ENCODE data around the gene SPX.

The SPX gene

DNA sequence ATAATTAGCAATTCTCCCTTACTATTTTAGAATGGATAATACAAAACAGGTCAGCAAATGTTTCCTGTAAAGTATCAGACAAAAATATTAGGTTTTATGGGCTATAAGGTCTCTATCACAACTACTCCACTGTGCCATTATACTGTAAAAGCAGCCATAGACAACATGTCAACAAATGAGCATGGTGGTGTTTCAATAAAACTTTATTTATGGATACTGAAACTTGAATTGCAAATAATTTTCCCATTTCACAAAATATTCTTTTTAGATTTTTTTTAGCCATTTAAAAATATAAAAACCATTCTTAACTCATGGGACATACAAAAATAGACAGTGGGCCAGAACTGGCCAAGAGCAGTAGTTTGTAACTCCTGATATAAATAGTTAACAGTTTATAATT, 40.1 kb upstream of the SPX start:
- peaks cover 16% of the 10 kb centered on the region for H3K79me1 ChIP-seq (replicated peaks; ENCODE audit: low read length, poor library complexity, severe bottlenecking)
- no peak overlapping the region for H3K23ac ChIP-seq (ENCODE audit: low read length in 2 of 2)
- peaks cover 3 to 90% of the 10 kb centered on the region in 2 experiments for H3K36me3 ChIP-seq (ENCODE audit: control insufficient read depth in 1 of 2, insufficient read depth in 2 of 2, low read depth in 1 of 2, low read length in 2 of 2)
- no peak overlapping the region for H3K4ac ChIP-seq (ENCODE audit: low read depth in 1 of 2, low read length in 2 of 2)
- H3K9me3 ChIP-seq (ENCODE audit: control insufficient read depth, low read length), result no peaks in the 10 kb centered on the region
- no peak overlapping the region for H4K91ac ChIP-seq (ENCODE audit: low read length)
- H2BK5ac ChIP-seq (ENCODE audit: low read depth, low read length, poor library complexity, severe bottlenecking), result no peak overlapping the region
- H3K18ac ChIP-seq (ENCODE audit: low read depth in 1 of 2, low read length in 2 of 2), result no peak overlapping the region
- no peak overlapping the region for H3K27ac ChIP-seq (ENCODE audit: low read length, poor library complexity, severe bottlenecking)
- no peak overlapping the region for H3K14ac ChIP-seq (ENCODE audit: low read length in 2 of 2)
- H2BK12ac ChIP-seq (ENCODE audit: low read length in 2 of 2), result no peak overlapping the region
- no peak for DNase-seq
- H3K4me2 ChIP-seq (ENCODE audit: low read length, poor library complexity, severe bottlenecking), result no peak overlapping the region
- H2BK15ac ChIP-seq (ENCODE audit: low read depth, poor library complexity, severe bottlenecking), result no peak overlapping the region
- H2AFZ ChIP-seq (ENCODE audit: low read depth, low read length), result no peak overlapping the region
- no peak overlapping the region for H3K9ac ChIP-seq (ENCODE audit: low read length)
- no peak overlapping the region for H2BK120ac ChIP-seq (ENCODE audit: low read depth, low read length)
- no peaks in the 10 kb centered on the region for H3K4me1 ChIP-seq (ENCODE audit: control insufficient read depth, insufficient read depth, low read depth, low read length)
- H3K27me3 ChIP-seq (ENCODE audit: control insufficient read depth in 1 of 2, insufficient read depth in 1 of 2, low read length in 2 of 2), result no peaks in the 10 kb centered on the region
- H4K8ac ChIP-seq (ENCODE audit: low read length), result no peak overlapping the region
- H2AK5ac ChIP-seq (ENCODE audit: low read length, severe bottlenecking), result no peak overlapping the region
- H3K4me3 ChIP-seq (ENCODE audit: insufficient read depth in 1 of 2, low read depth in 1 of 2, low read length in 2 of 2), result no peak overlapping the region

DNA sequence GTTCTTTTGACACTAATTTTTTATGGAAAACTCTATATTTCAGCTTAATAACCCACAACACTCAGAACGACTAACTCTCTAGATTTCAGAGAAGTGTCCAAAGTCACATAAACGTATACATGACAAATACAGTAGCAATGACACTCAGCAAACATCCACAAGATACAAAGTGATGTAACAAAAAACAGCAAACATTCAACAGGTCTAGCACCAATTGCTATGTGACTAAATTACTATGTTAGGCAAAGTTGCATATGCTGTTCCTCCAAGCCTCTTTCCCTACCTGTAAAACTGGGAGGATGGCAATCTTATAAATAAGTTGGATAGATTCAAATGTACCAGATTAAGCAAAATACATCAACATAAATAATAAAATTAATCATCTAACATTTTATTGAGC, 26.3 kb upstream of the SPX start:
- Histone ChIP-seq H3K27me3 (ENCODE audit: control insufficient read depth in 1 of 2, insufficient read depth in 1 of 2, low read length in 2 of 2) (no peaks in the 10 kb centered on the region), H3K4me1 (ENCODE audit: control insufficient read depth, insufficient read depth, low read depth, low read length) (peaks cover 7% of the 10 kb centered on the region), H3K23ac (ENCODE audit: low read length in 2 of 2) (no peak overlapping the region), H3K9ac (ENCODE audit: low read length) (peak overlapping the region; percentile 99), H3K14ac (ENCODE audit: low read length in 2 of 2) (no peak overlapping the region), H2AK5ac (ENCODE audit: low read length, severe bottlenecking) (no peak overlapping the region), H2BK120ac (ENCODE audit: low read depth, low read length) (no peak overlapping the region), H3K4ac (ENCODE audit: low read depth in 1 of 2, low read length in 2 of 2) (no peak overlapping the region), H2BK15ac (ENCODE audit: low read depth, poor library complexity, severe bottlenecking) (no peak overlapping the region), H3K9me3 (ENCODE audit: control insufficient read depth, low read length) (no peaks in the 10 kb centered on the region), H3K18ac (ENCODE audit: low read depth in 1 of 2, low read length in 2 of 2) (no peak overlapping the region), H3K4me3 (ENCODE audit: insufficient read depth in 1 of 2, low read depth in 1 of 2, low read length in 2 of 2) (peak overlapping the region in 1 of 2 experiments; percentile 91), H4K91ac (ENCODE audit: low read length) (no peak overlapping the region), H2BK12ac (ENCODE audit: low read length in 2 of 2) (no peak overlapping the region), H4K8ac (ENCODE audit: low read length) (no peak overlapping the region), H2BK5ac (ENCODE audit: low read depth, low read length, poor library complexity, severe bottlenecking) (no peak overlapping the region), H3K27ac (ENCODE audit: low read length, poor library complexity, severe bottlenecking) (no peak overlapping the region), H3K79me1 (replicated peaks; ENCODE audit: low read length, poor library complexity, severe bottlenecking) (peaks cover 14% of the 10 kb centered on the region), H2AFZ (ENCODE audit: low read depth, low read length) (no peak overlapping the region), H3K4me2 (ENCODE audit: low read length, poor library complexity, severe bottlenecking) (no peak overlapping the region), H3K36me3 (ENCODE audit: control insufficient read depth in 1 of 2, insufficient read depth in 2 of 2, low read depth in 1 of 2, low read length in 2 of 2) (peaks cover 2 to 48% of the 10 kb centered on the region in 2 experiments)
- 77% methylated on average over 2 of the region's 2 CpGs for WGBS
- DNase-seq, result no peak

DNA sequence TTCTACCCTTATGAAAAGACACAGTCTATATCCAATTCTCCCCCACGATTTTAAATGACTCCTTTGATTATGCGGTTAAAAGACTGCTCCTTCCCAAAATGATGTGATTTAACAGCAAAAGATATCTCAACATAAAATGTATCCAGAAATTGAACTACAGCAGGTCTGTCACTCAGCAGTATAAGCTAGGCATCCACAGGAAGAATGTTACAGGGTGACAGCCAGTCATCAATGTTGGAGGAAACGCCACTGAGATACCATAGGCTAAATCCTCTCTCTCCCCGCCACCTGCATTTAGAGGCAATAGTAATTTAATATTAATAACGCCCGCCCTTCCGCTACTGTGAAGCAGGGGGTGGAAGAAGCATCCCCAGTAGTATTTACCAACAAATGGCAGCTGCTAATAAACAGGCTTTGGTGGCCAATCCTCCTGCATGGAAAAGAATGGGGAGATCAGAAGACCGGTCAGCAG, 25.3 kb upstream of the SPX start:
- Histone ChIP-seq H3K9ac (ENCODE audit: low read length) (peak overlapping the region; percentile 99), H3K36me3 (ENCODE audit: control insufficient read depth in 1 of 2, insufficient read depth in 2 of 2, low read depth in 1 of 2, low read length in 2 of 2) (peaks cover 2 to 39% of the 10 kb centered on the region in 2 experiments), H3K4me3 (ENCODE audit: insufficient read depth in 1 of 2, low read depth in 1 of 2, low read length in 2 of 2) (peak overlapping the region; percentile 54 to 91), H3K18ac (ENCODE audit: low read depth in 1 of 2, low read length in 2 of 2) (peak overlapping the region in 1 of 2 experiments; percentile 28), H3K9me3 (ENCODE audit: control insufficient read depth, low read length) (no peaks in the 10 kb centered on the region), H2BK12ac (ENCODE audit: low read length in 2 of 2) (no peak overlapping the region), H2AFZ (ENCODE audit: low read depth, low read length) (peak overlapping the region; percentile 91), H3K23ac (ENCODE audit: low read length in 2 of 2) (no peak overlapping the region), H3K27me3 (ENCODE audit: control insufficient read depth in 1 of 2, insufficient read depth in 1 of 2, low read length in 2 of 2) (no peaks in the 10 kb centered on the region), H3K4me1 (ENCODE audit: control insufficient read depth, insufficient read depth, low read depth, low read length) (peaks cover 7% of the 10 kb centered on the region), H3K79me1 (replicated peaks; ENCODE audit: low read length, poor library complexity, severe bottlenecking) (peaks cover 11% of the 10 kb centered on the region), H2BK15ac (ENCODE audit: low read depth, poor library complexity, severe bottlenecking) (no peak overlapping the region), H4K8ac (ENCODE audit: low read length) (peak overlapping the region; percentile 10), H3K27ac (ENCODE audit: low read length, poor library complexity, severe bottlenecking) (peak overlapping the region; percentile 80), H3K4ac (ENCODE audit: low read depth in 1 of 2, low read length in 2 of 2) (peak overlapping the region in 1 of 2 experiments; percentile 80), H2BK120ac (ENCODE audit: low read depth, low read length) (no peak overlapping the region), H3K14ac (ENCODE audit: low read length in 2 of 2) (no peak overlapping the region), H4K91ac (ENCODE audit: low read length) (no peak overlapping the region), H3K4me2 (ENCODE audit: low read length, poor library complexity, severe bottlenecking) (peak overlapping the region; percentile 84), H2BK5ac (ENCODE audit: low read depth, low read length, poor library complexity, severe bottlenecking) (no peak overlapping the region), H2AK5ac (ENCODE audit: low read length, severe bottlenecking) (no peak overlapping the region)
- 18% methylated on average over 7 of the region's 8 CpGs for WGBS
- DNase-seq, result peak; percentile 3

DNA sequence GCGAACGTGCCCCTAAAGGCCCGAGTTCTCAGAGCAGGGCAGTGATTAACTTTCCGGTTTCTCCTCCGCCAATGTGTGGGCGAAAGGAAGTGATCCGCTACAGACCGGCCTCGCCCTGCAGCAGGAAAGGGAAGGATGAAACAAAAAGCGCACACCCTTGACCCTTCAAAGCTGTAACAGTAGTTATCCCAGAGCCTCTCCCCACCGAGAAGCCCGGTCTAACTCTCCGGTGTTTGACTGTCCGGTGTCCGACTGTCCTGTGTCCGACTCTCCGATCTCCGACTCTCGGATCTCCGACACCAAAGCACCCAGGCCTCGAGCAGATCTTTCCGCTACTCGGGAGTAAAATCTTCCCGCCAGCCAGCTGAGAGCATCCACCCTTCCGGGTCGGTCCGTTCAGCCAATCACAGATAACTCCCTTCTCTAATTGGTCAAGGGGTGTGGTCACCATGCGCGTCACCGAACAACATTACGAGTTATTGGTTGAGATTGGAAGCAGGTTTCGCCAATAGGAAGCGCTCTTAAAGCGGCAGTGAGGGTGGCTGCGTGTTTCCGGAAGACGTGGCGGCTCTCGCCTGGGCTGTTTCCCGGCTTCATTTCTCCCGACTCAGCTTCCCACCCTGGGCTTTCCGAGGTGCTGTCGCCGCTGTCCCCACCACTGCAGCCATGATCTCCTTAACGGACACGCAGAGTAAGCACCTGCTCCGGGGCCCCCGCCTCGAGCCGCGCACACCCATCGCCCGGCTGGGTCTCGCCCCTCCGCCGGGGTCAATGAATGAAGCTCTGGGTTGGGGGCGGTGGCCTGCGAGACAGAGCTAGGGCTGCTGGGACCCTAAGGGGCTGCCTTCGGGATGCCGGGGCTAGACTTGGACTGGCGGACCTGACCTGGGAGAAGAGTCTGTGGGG, 24.6 kb upstream of the SPX start, which contains the start of the genes GOLT1B and RECQL:
Gene GOLT1B (plus strand): TSS at position 532 of the 906 bp plus-strand sequence. CDS start 135 bp downstream, at position 667.
Gene RECQL (minus strand): TSS at position 378 of the 906 bp plus-strand sequence. CDS start 2,065 bp downstream, outside the sequence.
- peak within 1 kb of the TSS; percentile 84 to 97 for H3K18ac ChIP-seq (ENCODE audit: low read depth in 1 of 2, low read length in 2 of 2)
- peak within 1 kb of the TSS in 1 of 2 experiments; percentile 54 for H2BK12ac ChIP-seq (ENCODE audit: low read length in 2 of 2)
- H3K14ac ChIP-seq (ENCODE audit: low read length in 2 of 2), result peak within 1 kb of the TSS; percentile 67 to 96
- H2AFZ ChIP-seq (ENCODE audit: low read depth, low read length), result peak within 1 kb of the TSS; percentile 91
- H2BK120ac ChIP-seq (ENCODE audit: low read depth, low read length), result peak within 1 kb of the TSS; percentile 76
- peak; percentile 99 for DNase-seq
- WGBS, result under 1% methylated on average over 57 of the region's 61 CpGs
- peak within 1 kb of the TSS; percentile 91 for H2AK5ac ChIP-seq (ENCODE audit: low read length, severe bottlenecking)
- peak within 1 kb of the TSS; percentile 87 for H4K91ac ChIP-seq (ENCODE audit: low read length)
- peak within 1 kb of the TSS; percentile 93 for H4K8ac ChIP-seq (ENCODE audit: low read length)
- H2BK5ac ChIP-seq (ENCODE audit: low read depth, low read length, poor library complexity, severe bottlenecking), result peak within 1 kb of the TSS; percentile 87
- peaks cover 7% of the 10 kb centered on the region for H3K4me1 ChIP-seq (ENCODE audit: control insufficient read depth, insufficient read depth, low read depth, low read length)
- no peaks in the 10 kb centered on the region for H3K27me3 ChIP-seq (ENCODE audit: control insufficient read depth in 1 of 2, insufficient read depth in 1 of 2, low read length in 2 of 2)
- H3K79me1 ChIP-seq (replicated peaks; ENCODE audit: low read length, poor library complexity, severe bottlenecking), result peaks cover 5% of the 10 kb centered on the region
- H3K36me3 ChIP-seq (ENCODE audit: control insufficient read depth in 1 of 2, insufficient read depth in 2 of 2, low read depth in 1 of 2, low read length in 2 of 2), result peaks cover 2 to 33% of the 10 kb centered on the region in 2 experiments
- peak within 1 kb of the TSS; percentile 97 to 99 for H3K4ac ChIP-seq (ENCODE audit: low read depth in 1 of 2, low read length in 2 of 2)
- H3K4me2 ChIP-seq (ENCODE audit: low read length, poor library complexity, severe bottlenecking), result peak within 1 kb of the TSS; percentile 84
- peak within 1 kb of the TSS; percentile 54 for H2BK15ac ChIP-seq (ENCODE audit: low read depth, poor library complexity, severe bottlenecking)
- peak within 1 kb of the TSS in 1 of 2 experiments; percentile 93 for H3K23ac ChIP-seq (ENCODE audit: low read length in 2 of 2)
- H3K9ac ChIP-seq (ENCODE audit: low read length), result peak within 1 kb of the TSS; percentile 99
- H3K4me3 ChIP-seq (ENCODE audit: insufficient read depth in 1 of 2, low read depth in 1 of 2, low read length in 2 of 2), result peak within 1 kb of the TSS; percentile 91 to 94
- H3K9me3 ChIP-seq (ENCODE audit: control insufficient read depth, low read length), result no peaks in the 10 kb centered on the region
- peak within 1 kb of the TSS; percentile 80 for H3K27ac ChIP-seq (ENCODE audit: low read length, poor library complexity, severe bottlenecking)

Measured in mesenchymal stem cell (in vitro differentiated cells and primary cell).